T-helper 1 cell (primary cell): Measurements from ENCODE around the gene SYT12.

ENCODE experiments used
- DNase-seq, 5 donors: peaks; one replicate each; pipeline ENCODE4 v3.0.0-alpha.2; 2012 to 2020

Gene SYT12

GRCh38 chr11:67029146-67029545, 6.2 kb downstream of the SYT12 start:
- no peak for DNase-seq

GRCh38 chr11:67030976-67031375, 8.0 kb downstream of the SYT12 start:
- no peak for DNase-seq

- DNase-seq = no peak
Measured at GRCh38 chr11:67031791-67032561, 9.0 kb downstream of the SYT12 start.

GRCh38 chr11:67032830-67033551, 10.1 kb downstream of the SYT12 start:
- DNase-seq = no peak

- DNase-seq = no peak
Measured at GRCh38 chr11:67033661-67034166, 10.8 kb downstream of the SYT12 start.

- no peak for DNase-seq
Measured at GRCh38 chr11:67034350-67034749, 11.4 kb downstream of the SYT12 start.

GRCh38 chr11:67040147-67040546, 17.2 kb downstream of the SYT12 start:
- no peak for DNase-seq

GRCh38 chr11:67041602-67042001, 18.7 kb downstream of the SYT12 start:
- DNase-seq = no peak

- DNase-seq = no peak
Measured at GRCh38 chr11:67043572-67044349, 20.8 kb downstream of the SYT12 start.

- no peak for DNase-seq
Measured at GRCh38 chr11:67044496-67044895, 21.6 kb downstream of the SYT12 start.

- DNase-seq = no peak
Measured at GRCh38 chr11:67045314-67045713, 22.4 kb downstream of the SYT12 start.

- no peak for DNase-seq
Measured at GRCh38 chr11:67048515-67049130, 25.7 kb downstream of the SYT12 start.

GRCh38 chr11:67050139-67050538, 27.2 kb downstream of the SYT12 start:
- no peak for DNase-seq

GRCh38 chr11:67051180-67051893, 28.4 kb downstream of the SYT12 start:
- DNase-seq = no peak

- no peak for DNase-seq
Measured at GRCh38 chr11:67051945-67052488, 29.1 kb downstream of the SYT12 start.

- DNase-seq = no peak
Measured at GRCh38 chr11:67052891-67053290, 30.0 kb downstream of the SYT12 start.

- peak in 2 of 5 donors; percentile 17 to 30 for DNase-seq
Measured at GRCh38 chr11:67053896-67054329, 31.0 kb downstream of the SYT12 start.

- DNase-seq = no peak
Measured at GRCh38 chr11:67054346-67054835, 31.5 kb downstream of the SYT12 start.

- no peak for DNase-seq
Measured at GRCh38 chr11:67054836-67055523, 32.0 kb downstream of the SYT12 start.

- DNase-seq = no peak
Measured at GRCh38 chr11:67055812-67056211, 32.9 kb downstream of the SYT12 start.
